Bronchial epithelial cell (primary cell): ENCODE data around the gene CAND2. TPM values are rescaled to one million over a fixed set of nuclear protein-coding genes. Genes with fewer than 3 reads are reported as not detected.

Experiments used
- DNase-seq: peaks from one replicate; pipeline ENCODE4 v3.0.0-alpha.2; 2010; ENCODE audit warnings: low read depth
- FAIRE-seq: peaks from 2 replicates; lab custom pipeline; 2011; peaks lifted over from hg19 to GRCh38; lab: Jason Lieb, UNC
- H3K27me3 ChIP-seq: 2 replicates; pipeline ENCODE4 v1.5.1; 2011; ENCODE audit warnings: low read length; ENCODE audit not compliant: control insufficient read depth, insufficient read depth
- H3K36me3 ChIP-seq: 2 replicates; pipeline ENCODE4 v1.5.1; 2011; ENCODE audit warnings: low read length; ENCODE audit not compliant: control insufficient read depth, insufficient read depth
- H3K4me3 ChIP-seq: 2 replicates; pipeline ENCODE4 v1.5.1; 2011; ENCODE audit warnings: mild to moderate bottlenecking, low read depth, low read length, control low read depth
- CTCF ChIP-seq: IDR thresholded peaks from 2 replicates; pipeline ENCODE4 v1.5.1; 2011; ENCODE audit warnings: mild to moderate bottlenecking, moderate library complexity, low read length, control low read depth, inconsistent platforms; ENCODE audit not compliant: insufficient read depth, severe bottlenecking
- total RNA-seq: library from RNA; depleted of rRNA; stranded (reverse); fragments of >200 nt; gene quantifications from 2 replicates; pipeline ENCODE4 v1.2.1, GENCODE V29; 2014

CAND2 gene
- total RNA-seq, 1 donor from 2014 or later: 1.3 TPM

- Histone ChIP-seq H3K27me3 (no peaks in the 10 kb centered on the region), H3K4me3 (no peak overlapping the region), H3K36me3 (no peaks in the 10 kb centered on the region)
- no peak for FAIRE-seq
- TF ChIP-seq CTCF: no peak
- no peak for DNase-seq
These were observed 6.9 kb downstream of the CAND2 start for GRCh38 chr3:12803371-12803770.

GRCh38 chr3:12807066-12807465, 10.6 kb downstream of the CAND2 start:
- TF ChIP-seq CTCF: no peak
- Histone ChIP-seq H3K36me3 (no peaks in the 10 kb centered on the region), H3K27me3 (no peaks in the 10 kb centered on the region), H3K4me3 (no peak overlapping the region)
- FAIRE-seq (no peak), DNase-seq (no peak)

GRCh38 chr3:12807601-12808359, 11.3 kb downstream of the CAND2 start:
- Histone ChIP-seq H3K27me3 (no peaks in the 10 kb centered on the region), H3K36me3 (no peaks in the 10 kb centered on the region), H3K4me3 (no peak overlapping the region)
- FAIRE-seq (no peak), DNase-seq (no peak)
- TF ChIP-seq CTCF: no peak

- DNase-seq (no peak), FAIRE-seq (no peak)
- no peaks in the 10 kb centered on the region for H3K27me3 ChIP-seq
- no peak overlapping the region for H3K4me3 ChIP-seq
- no peaks in the 10 kb centered on the region for H3K36me3 ChIP-seq
- TF ChIP-seq CTCF: no peak
These were observed 12.1 kb downstream of the CAND2 start for GRCh38 chr3:12808587-12808986.

GRCh38 chr3:12809001-12809400, 12.5 kb downstream of the CAND2 start:
- no peak for TF ChIP-seq CTCF
- no peak for FAIRE-seq
- H3K27me3 ChIP-seq: no peaks in the 10 kb centered on the region
- no peaks in the 10 kb centered on the region for H3K36me3 ChIP-seq
- DNase-seq: no peak
- no peak overlapping the region for H3K4me3 ChIP-seq

- no peak overlapping the region for H3K4me3 ChIP-seq
- no peak for TF ChIP-seq CTCF
- H3K27me3 ChIP-seq: no peaks in the 10 kb centered on the region
- no peaks in the 10 kb centered on the region for H3K36me3 ChIP-seq
- FAIRE-seq (no peak), DNase-seq (no peak)
These were observed 13.0 kb downstream of the CAND2 start for GRCh38 chr3:12809435-12809834.
